Measurements from ENCODE around the gene RFX4. TPM values are rescaled to one million over a fixed set of nuclear protein-coding genes. Genes with fewer than 3 reads are reported as not detected.
A peak's percentile ranks its signal among the peaks of the same experiment; 100 is the strongest.

The RFX4 gene
- total RNA-seq, 2 experiments from 2014 or later, result not detected

GRCh38 chr12:106681210-106681609, 98.4 kb downstream of the RFX4 start:
- H3K27ac ChIP-seq (ENCODE audit: low read depth, low read length, poor library complexity, severe bottlenecking), result no peak overlapping the region
- POLR2A ChIA-PET, result no interaction called here
- no peaks in the 10 kb centered on the region for H3K36me3 ChIP-seq (ENCODE audit: insufficient read depth, low read length)
- no peaks in the 10 kb centered on the region for H3K79me2 ChIP-seq (ENCODE audit: insufficient read depth, low read depth, low read length)
- no peaks in the 10 kb centered on the region for H3K9me3 ChIP-seq (ENCODE audit: low read length)
- BruUV-seq (replicated peaks), result no TSS peak
- intact Hi-C loops (cut with micrococcal nuclease; ENCODE audit: unreplicated experiment), result no loop called here
- TF ChIP-seq, protein P1, sequence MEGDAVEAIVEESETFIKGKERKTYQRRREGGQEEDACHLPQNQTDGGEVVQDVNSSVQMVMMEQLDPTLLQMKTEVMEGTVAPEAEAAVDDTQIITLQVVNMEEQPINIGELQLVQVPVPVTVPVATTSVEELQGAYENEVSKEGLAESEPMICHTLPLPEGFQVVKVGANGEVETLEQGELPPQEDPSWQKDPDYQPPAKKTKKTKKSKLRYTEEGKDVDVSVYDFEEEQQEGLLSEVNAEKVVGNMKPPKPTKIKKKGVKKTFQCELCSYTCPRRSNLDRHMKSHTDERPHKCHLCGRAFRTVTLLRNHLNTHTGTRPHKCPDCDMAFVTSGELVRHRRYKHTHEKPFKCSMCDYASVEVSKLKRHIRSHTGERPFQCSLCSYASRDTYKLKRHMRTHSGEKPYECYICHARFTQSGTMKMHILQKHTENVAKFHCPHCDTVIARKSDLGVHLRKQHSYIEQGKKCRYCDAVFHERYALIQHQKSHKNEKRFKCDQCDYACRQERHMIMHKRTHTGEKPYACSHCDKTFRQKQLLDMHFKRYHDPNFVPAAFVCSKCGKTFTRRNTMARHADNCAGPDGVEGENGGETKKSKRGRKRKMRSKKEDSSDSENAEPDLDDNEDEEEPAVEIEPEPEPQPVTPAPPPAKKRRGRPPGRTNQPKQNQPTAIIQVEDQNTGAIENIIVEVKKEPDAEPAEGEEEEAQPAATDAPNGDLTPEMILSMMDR (conservative IDR thresholded peaks at IDR 0.05; ENCODE audit: low read length), result no peak
- no peak for TF ChIP-seq EZH2phosphoT487 (IDR thresholded peaks at IDR 0.05; ENCODE audit: borderline replicate concordance, low read depth, low read length)
- no peaks in the 10 kb centered on the region for H3K9me2 ChIP-seq (ENCODE audit: insufficient read depth, low read length)
- H3K4me3 ChIP-seq (ENCODE audit: low read depth, low read length, poor library complexity, severe bottlenecking), result no peak overlapping the region
- no peak for DNase-seq (ENCODE audit: low spot score)
- H4K20me1 ChIP-seq (ENCODE audit: insufficient read depth, low read length), result no peaks in the 10 kb centered on the region
- CTCF ChIA-PET (ENCODE audit: unreplicated experiment), result no interaction called here
- H3K4me2 ChIP-seq (ENCODE audit: low read length), result no peak overlapping the region
- H2AFZ ChIP-seq (ENCODE audit: low read length), result no peak overlapping the region
- H3K4me1 ChIP-seq (ENCODE audit: insufficient read depth, low read length, poor library complexity, severe bottlenecking), result no peaks in the 10 kb centered on the region

DNA sequence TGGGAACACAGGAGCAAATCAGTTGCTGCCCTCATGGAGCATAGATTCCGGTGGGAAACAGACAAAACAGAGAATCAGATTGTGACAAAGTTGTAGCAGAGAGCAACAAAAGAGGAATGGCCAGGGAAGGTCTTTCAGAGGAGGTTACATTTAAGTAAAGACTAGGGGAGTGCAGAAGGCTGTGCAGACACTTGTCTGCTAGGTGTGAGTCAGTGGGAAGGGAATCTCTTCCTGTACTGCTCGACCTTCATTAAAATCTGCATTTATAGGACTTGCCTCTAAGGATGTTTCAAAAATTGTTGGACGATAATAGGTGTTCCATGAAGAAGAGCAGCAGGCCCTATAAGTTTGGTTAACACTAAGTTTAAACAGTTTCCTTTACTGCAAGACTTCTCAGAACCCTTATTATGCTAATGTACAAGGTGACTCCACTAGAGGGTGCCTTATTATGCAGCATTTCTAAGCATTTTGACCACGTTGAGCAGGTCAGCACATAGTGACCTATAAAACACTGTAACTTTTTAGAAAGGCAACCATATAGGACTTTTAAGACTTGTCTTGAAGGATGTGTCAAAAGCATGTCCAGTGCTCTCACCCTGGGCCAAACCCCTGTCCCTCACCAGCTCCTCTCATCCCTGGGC, 99.9 kb downstream of the RFX4 start:
- Histone ChIP-seq H4K20me1 (ENCODE audit: insufficient read depth, low read length) (no peaks in the 10 kb centered on the region), H3K4me1 (ENCODE audit: insufficient read depth, low read length, poor library complexity, severe bottlenecking) (no peaks in the 10 kb centered on the region), H3K4me3 (ENCODE audit: low read depth, low read length, poor library complexity, severe bottlenecking) (no peak overlapping the region), H3K4me2 (ENCODE audit: low read length) (no peak overlapping the region), H3K79me2 (ENCODE audit: insufficient read depth, low read depth, low read length) (no peaks in the 10 kb centered on the region), H3K9me2 (ENCODE audit: insufficient read depth, low read length) (no peaks in the 10 kb centered on the region), H3K36me3 (ENCODE audit: insufficient read depth, low read length) (no peaks in the 10 kb centered on the region), H2AFZ (ENCODE audit: low read length) (no peak overlapping the region), H3K9me3 (ENCODE audit: low read length) (no peaks in the 10 kb centered on the region), H3K27ac (ENCODE audit: low read depth, low read length, poor library complexity, severe bottlenecking) (no peak overlapping the region)
- BruUV-seq (replicated peaks), result no TSS peak
- TF ChIP-seq, protein P1 (conservative IDR thresholded peaks at IDR 0.05; ENCODE audit: low read length), result peak; percentile 43
- no peak for TF ChIP-seq EZH2phosphoT487 (IDR thresholded peaks at IDR 0.05; ENCODE audit: borderline replicate concordance, low read depth, low read length)
- ChIA-PET POLR2A (no interaction called here), CTCF (ENCODE audit: unreplicated experiment) (no interaction called here)
- peak; percentile 20 for DNase-seq (ENCODE audit: low spot score)
- intact Hi-C loops (cut with micrococcal nuclease; ENCODE audit: unreplicated experiment), result no loop called here

GRCh38 chr12:106684497-106684896, 101.7 kb downstream of the RFX4 start:
- Histone ChIP-seq H3K36me3 (ENCODE audit: insufficient read depth, low read length) (no peaks in the 10 kb centered on the region), H3K9me2 (ENCODE audit: insufficient read depth, low read length) (no peaks in the 10 kb centered on the region), H3K4me2 (ENCODE audit: low read length) (no peak overlapping the region), H2AFZ (ENCODE audit: low read length) (no peak overlapping the region), H3K9me3 (ENCODE audit: low read length) (no peaks in the 10 kb centered on the region), H3K4me1 (ENCODE audit: insufficient read depth, low read length, poor library complexity, severe bottlenecking) (no peaks in the 10 kb centered on the region), H3K4me3 (ENCODE audit: low read depth, low read length, poor library complexity, severe bottlenecking) (no peak overlapping the region), H3K27ac (ENCODE audit: low read depth, low read length, poor library complexity, severe bottlenecking) (no peak overlapping the region), H3K79me2 (ENCODE audit: insufficient read depth, low read depth, low read length) (no peaks in the 10 kb centered on the region), H4K20me1 (ENCODE audit: insufficient read depth, low read length) (no peaks in the 10 kb centered on the region)
- ChIA-PET CTCF (ENCODE audit: unreplicated experiment) (no interaction called here), POLR2A (no interaction called here)
- BruUV-seq (replicated peaks), result no TSS peak
- intact Hi-C loops (cut with micrococcal nuclease; ENCODE audit: unreplicated experiment), result no loop called here
- TF ChIP-seq EZH2phosphoT487 (IDR thresholded peaks at IDR 0.05; ENCODE audit: borderline replicate concordance, low read depth, low read length), result no peak
- TF ChIP-seq, protein P1 (conservative IDR thresholded peaks at IDR 0.05; ENCODE audit: low read length), result no peak
- DNase-seq (ENCODE audit: low spot score), result no peak
